Endothelial cell of umbilical vein (primary cell): ENCODE results near the gene LCLAT1. TPM values are rescaled to one million over a fixed set of nuclear protein-coding genes. Genes with fewer than 3 reads are reported as not detected.

Experiments used
- BruUV-seq: library from RNA; stranded (reverse); fragments of 400-500 nt; replicated peaks from 2 replicates; lab custom pipeline; 2021; lab: Mats Ljungman, UMichigan
- CTCF ChIA-PET: fragments of 300-600, 350-600 bp; sonication (Branson Sonifier 250); formaldehyde crosslinking; loops from one replicate; lab custom pipeline; 2021; ENCODE audit warnings: antibody characterized with exemption, inconsistent platforms; lab: Charles Lee
- POLR2A ChIA-PET: fragments of 300-600, 350-600 bp; sonication (Branson Sonifier 250); formaldehyde crosslinking; loops from one replicate; lab custom pipeline; 2021; ENCODE audit warnings: antibody characterized with exemption, inconsistent platforms; lab: Charles Lee
- DNase-seq: peaks from one replicate; pipeline ENCODE4 v3.0.0-alpha.2; 2011; ENCODE audit warnings: low read depth, low spot score
- FAIRE-seq: peaks from 2 replicates; lab custom pipeline; 2011; peaks lifted over from hg19 to GRCh38; lab: Jason Lieb, UNC
- H2AFZ ChIP-seq: 2 replicates; pipeline ENCODE4 v1.6.0; 2012; ENCODE audit warnings: low read depth, low read length, control low read depth, inconsistent platforms
- H3K27ac ChIP-seq: 2 replicates; pipeline ENCODE4 v1.5.1; 2011; ENCODE audit warnings: low read depth, mild to moderate bottlenecking, control low read depth, low read length, moderate library complexity; ENCODE audit not compliant: insufficient read depth
- H3K27me3 ChIP-seq, 2 experiments: 2 replicates each; pipeline versions ENCODE4 v1.6.0 to v1.6.1; 2011; ENCODE audit warnings: low read length in 2 of 2, mixed read lengths in 1 of 2; ENCODE audit not compliant: control insufficient read depth in 2 of 2, insufficient read depth in 2 of 2
- H3K36me3 ChIP-seq, 2 experiments: 2 replicates in 1 of 2; 3 replicates in 1 of 2; pipeline ENCODE4 v1.5.1; 2011; ENCODE audit warnings: low read length in 2 of 2, mild to moderate bottlenecking in 1 of 2, moderate library complexity in 1 of 2; ENCODE audit not compliant: control insufficient read depth in 2 of 2, insufficient read depth in 2 of 2; ENCODE audit errors: extremely low read depth in 1 of 2
- H3K4me1 ChIP-seq: 3 replicates; pipeline ENCODE4 v1.5.1; 2011; ENCODE audit warnings: mild to moderate bottlenecking, low read length; ENCODE audit not compliant: control insufficient read depth, insufficient read depth; ENCODE audit errors: extremely low read depth
- H3K4me2 ChIP-seq: 2 replicates; pipeline ENCODE4 v1.6.1; 2011; ENCODE audit warnings: low read length, control low read depth, mixed read lengths; ENCODE audit not compliant: insufficient read depth
- H3K4me3 ChIP-seq, 3 experiments: fragments of 200-600 bp in 1 of 3; sonication (generic), shearing (Covaris generic) in 1 of 3; replicated peaks in 1 of 3; 2 replicates each; pipeline ENCODE4 v1.5.1; 2011 to 2016; ENCODE audit warnings: control low read depth in 3 of 3, low read length in 3 of 3, mild to moderate bottlenecking in 2 of 3, inconsistent platforms in 1 of 3, low read depth in 1 of 3, moderate library complexity in 1 of 3; ENCODE audit not compliant: insufficient read depth in 1 of 3
- H3K79me2 ChIP-seq: 2 replicates; pipeline ENCODE4 v1.6.0; 2012; ENCODE audit warnings: low read length, inconsistent platforms; ENCODE audit not compliant: control insufficient read depth, insufficient read depth
- H3K9ac ChIP-seq: replicated peaks from 2 replicates; pipeline ENCODE3; 2011; ENCODE audit warnings: low read length, control low read depth; ENCODE audit not compliant: insufficient read depth; ENCODE audit errors: extremely low read depth
- H3K9me1 ChIP-seq: replicated peaks from 3 replicates; pipeline ENCODE4 v1.6.0; 2011; ENCODE audit warnings: mild to moderate bottlenecking, low read length; ENCODE audit not compliant: control insufficient read depth, insufficient read depth; ENCODE audit errors: extremely low read depth
- H3K9me3 ChIP-seq: replicated peaks from 2 replicates; pipeline ENCODE4 v1.5.1; 2012; ENCODE audit warnings: low read length, inconsistent platforms; ENCODE audit not compliant: control insufficient read depth, insufficient read depth
- H4K20me1 ChIP-seq: replicated peaks from 2 replicates; pipeline ENCODE3; 2011; ENCODE audit warnings: mild to moderate bottlenecking, low read length; ENCODE audit not compliant: control insufficient read depth, insufficient read depth; ENCODE audit errors: extremely low read depth
- EZH2 ChIP-seq: IDR thresholded peaks from 2 replicates; pipeline ENCODE4 v1.6.1; 2012; ENCODE audit warnings: borderline replicate concordance, low read depth, mild to moderate bottlenecking, moderate library complexity, low read length, inconsistent platforms; ENCODE audit not compliant: severe bottlenecking
- FOS ChIP-seq: IDR thresholded peaks from 2 replicates; pipeline ENCODE4 v1.6.1; 2011; ENCODE audit warnings: mild to moderate bottlenecking, low read length, moderate library complexity, borderline replicate concordance; ENCODE audit not compliant: insufficient read depth
- GATA2 ChIP-seq: IDR thresholded peaks from 2 replicates; pipeline ENCODE4 v1.7.0; 2011; ENCODE audit warnings: low read depth, mild to moderate bottlenecking, moderate library complexity, mixed read lengths, low read length; ENCODE audit not compliant: insufficient read length, insufficient read depth
- JUN ChIP-seq: IDR thresholded peaks from 2 replicates; pipeline ENCODE4 v1.6.1; 2011; ENCODE audit warnings: borderline replicate concordance, low read depth; ENCODE audit not compliant: insufficient read length, insufficient read depth
- MYC ChIP-seq: IDR thresholded peaks from one replicate; pipeline ENCODE4 v1.6.1; 2011; ENCODE audit warnings: mild to moderate bottlenecking, low read depth, low read length
- POLR2A ChIP-seq: IDR thresholded peaks from 2 replicates; pipeline ENCODE4 v1.6.1; 2012; ENCODE audit warnings: low read depth, mild to moderate bottlenecking, control low read depth, low read length
- POLR2AphosphoS5 ChIP-seq: IDR thresholded peaks from 2 replicates; pipeline ENCODE4 v1.6.1; 2012; ENCODE audit warnings: low read depth, mild to moderate bottlenecking, control low read depth, low read length, moderate library complexity; ENCODE audit not compliant: insufficient read depth
- dilution Hi-C: fragments of 300-500 bp; cut with MboI; formaldehyde crosslinking; loops from one replicate; pipeline ENCODE4 v1.15.0; 2019; ENCODE audit warnings: low sequenced_read_pairs; ENCODE audit not compliant: extremely low pct_ligation_motif_present
- intact Hi-C: fragments of 100-400 bp; cut with micrococcal nuclease; formaldehyde crosslinking; loops from one replicate; pipeline ENCODE4 v1.10.0; 2022
- polyA plus RNA-seq, 4 experiments: library from polyadenylated mRNA; depleted of rRNA in 3 of 4; stranded (reverse) in 3 of 4; unstranded in 1 of 4; fragments of >200 nt; gene quantifications; 2 replicates each; pipeline versions ENCODE4 v1.2.1 to v1.2.3, GENCODE V29; 2011 to 2012; ENCODE audit warnings: missing spikeins in 1 of 4
- total RNA-seq: library from RNA; stranded (reverse); gene quantifications from 2 replicates; pipeline ENCODE4 v1.2.3, GENCODE V29; 2021
- TF ChIP-seq, protein P1 (sequence below): IDR thresholded peaks from 2 replicates; pipeline ENCODE4 v1.6.1; 2011; ENCODE audit not compliant: insufficient read depth, insufficient read length
- TF ChIP-seq, protein P2 (sequence below), 2 donors: IDR thresholded peaks; 1 replicate in 1 of 2; 2 replicates in 1 of 2; pipeline ENCODE4 v1.5.1; 2011; ENCODE audit warnings: low read length in 2 of 2, mild to moderate bottlenecking in 2 of 2, moderate library complexity in 2 of 2, control low read depth in 1 of 2, inconsistent platforms in 1 of 2, low read depth in 1 of 2; ENCODE audit not compliant: insufficient read depth in 1 of 2; ENCODE audit errors: extremely low read depth in 1 of 2

Gene LCLAT1
- total and polyA plus RNA-seq, 2 donors (not counting 3 experiments of a cell fraction or from before 2014, with no cell fraction given): 6.1 to 20.8 TPM

DNA sequence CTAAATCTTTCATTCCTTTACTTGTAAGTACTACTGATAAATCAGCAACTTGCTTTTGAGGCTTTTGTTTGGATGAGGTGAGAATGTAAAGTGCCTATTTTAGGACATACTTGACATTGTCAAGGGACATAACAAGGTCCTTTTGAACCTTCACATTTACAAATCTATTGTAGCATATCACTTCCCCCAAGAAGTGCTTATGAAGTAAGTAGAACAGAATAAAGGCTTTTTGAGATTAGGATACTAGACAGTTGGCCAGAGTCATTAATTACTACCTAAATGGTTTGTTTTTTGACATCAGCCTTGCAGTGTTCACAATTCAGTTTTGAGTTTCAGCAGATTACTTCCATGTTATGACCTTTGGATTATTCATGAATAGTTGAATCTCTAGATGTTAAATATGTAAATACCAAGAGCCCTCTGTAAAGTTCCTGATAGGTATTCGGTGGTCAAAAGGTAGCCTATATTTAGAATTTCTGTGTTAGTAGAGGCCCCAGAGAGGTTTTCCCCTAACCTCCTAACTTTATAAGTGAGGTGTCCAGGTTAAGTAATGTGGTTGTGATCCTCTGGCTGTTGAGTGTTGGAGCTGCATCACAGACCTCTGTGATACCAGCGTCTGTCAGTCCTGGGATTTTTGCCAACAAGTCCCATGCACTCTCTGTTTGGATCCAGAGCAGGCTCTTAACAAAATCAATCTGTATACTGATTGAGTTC is 67.2 kb downstream of the LCLAT1 start:
- H3K9me3 ChIP-seq: no peaks in the 10 kb centered on the region
- peak; percentile 5 for DNase-seq
- H3K27me3 ChIP-seq: no peaks in the 10 kb centered on the region
- H3K9me1 ChIP-seq: no peaks in the 10 kb centered on the region
- no peaks in the 10 kb centered on the region for H3K4me1 ChIP-seq
- no peaks in the 10 kb centered on the region for H3K36me3 ChIP-seq
- ChIA-PET CTCF (no interaction called here), POLR2A (no interaction called here)
- peaks cover 2% of the 10 kb centered on the region for H3K79me2 ChIP-seq
- no peak for FAIRE-seq
- no peak overlapping the region for H3K9ac ChIP-seq
- TF ChIP-seq POLR2AphosphoS5 (no peak), MYC (no peak), EZH2 (no peak), FOS (no peak), JUN (no peak), POLR2A (no peak), GATA2 (no peak)
- TF ChIP-seq, protein P1, sequence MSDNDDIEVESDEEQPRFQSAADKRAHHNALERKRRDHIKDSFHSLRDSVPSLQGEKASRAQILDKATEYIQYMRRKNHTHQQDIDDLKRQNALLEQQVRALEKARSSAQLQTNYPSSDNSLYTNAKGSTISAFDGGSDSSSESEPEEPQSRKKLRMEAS: no peak
- TF ChIP-seq, protein P2, sequence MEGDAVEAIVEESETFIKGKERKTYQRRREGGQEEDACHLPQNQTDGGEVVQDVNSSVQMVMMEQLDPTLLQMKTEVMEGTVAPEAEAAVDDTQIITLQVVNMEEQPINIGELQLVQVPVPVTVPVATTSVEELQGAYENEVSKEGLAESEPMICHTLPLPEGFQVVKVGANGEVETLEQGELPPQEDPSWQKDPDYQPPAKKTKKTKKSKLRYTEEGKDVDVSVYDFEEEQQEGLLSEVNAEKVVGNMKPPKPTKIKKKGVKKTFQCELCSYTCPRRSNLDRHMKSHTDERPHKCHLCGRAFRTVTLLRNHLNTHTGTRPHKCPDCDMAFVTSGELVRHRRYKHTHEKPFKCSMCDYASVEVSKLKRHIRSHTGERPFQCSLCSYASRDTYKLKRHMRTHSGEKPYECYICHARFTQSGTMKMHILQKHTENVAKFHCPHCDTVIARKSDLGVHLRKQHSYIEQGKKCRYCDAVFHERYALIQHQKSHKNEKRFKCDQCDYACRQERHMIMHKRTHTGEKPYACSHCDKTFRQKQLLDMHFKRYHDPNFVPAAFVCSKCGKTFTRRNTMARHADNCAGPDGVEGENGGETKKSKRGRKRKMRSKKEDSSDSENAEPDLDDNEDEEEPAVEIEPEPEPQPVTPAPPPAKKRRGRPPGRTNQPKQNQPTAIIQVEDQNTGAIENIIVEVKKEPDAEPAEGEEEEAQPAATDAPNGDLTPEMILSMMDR (IDR thresholded peaks at IDR 0.05; ENCODE audit: extremely low read depth in 1 of 2, insufficient read depth in 1 of 2, low read depth in 1 of 2, low read length in 2 of 2): no peak
- dilution Hi-C loops (no loop called here), intact Hi-C loops (no loop called here)
- no peak overlapping the region for H2AFZ ChIP-seq
- BruUV-seq: no TSS peak
- H4K20me1 ChIP-seq: no peaks in the 10 kb centered on the region
- H3K4me3 ChIP-seq: no peak overlapping the region
- H3K4me2 ChIP-seq: no peak overlapping the region
- no peak overlapping the region for H3K27ac ChIP-seq
